NB4 (cell line): ENCODE measurements around the gene FAM161A.

ENCODE experiments used
- DNase-seq: peaks from one replicate; pipeline ENCODE4 v3.0.0; 2010; ENCODE audit warnings: low read depth
- H3K4me3 ChIP-seq: one replicate; pipeline ENCODE4 v1.5.1; 2011; ENCODE audit warnings: mild to moderate bottlenecking, low read depth, low read length, moderate library complexity
- CTCF ChIP-seq: IDR thresholded peaks from one replicate; pipeline ENCODE4 v1.5.1; 2012; ENCODE audit warnings: low read depth, low read length
- MAX ChIP-seq: IDR thresholded peaks from 2 replicates; pipeline ENCODE4 v1.6.1; 2011; ENCODE audit warnings: low read depth, low read length
- MYC ChIP-seq: IDR thresholded peaks from 2 replicates; pipeline ENCODE4 v1.6.1; 2011; ENCODE audit warnings: low read depth, low read length
- POLR2A ChIP-seq: IDR thresholded peaks from 2 replicates; pipeline ENCODE4 v1.6.1; 2011; ENCODE audit warnings: mild to moderate bottlenecking; ENCODE audit not compliant: insufficient read length; ENCODE audit errors: extremely low read depth

Gene FAM161A

GRCh38 chr2:61853847-61854563 lies at the start of gene FAM161A:
FAM161A (minus strand) TSS chr2:61854060; CDS start chr2:61854041, 19 bp downstream.
- peak within 1 kb of the TSS; percentile 98 for H3K4me3 ChIP-seq
- TF ChIP-seq POLR2A (peak; percentile 38), MAX (no peak; the same call in 1 of the 2 replicates), MYC (no peak), CTCF (no peak)
- peak; percentile 92 for DNase-seq

GRCh38 chr2:61900281-61900680 lies 46.4 kb upstream of the FAM161A start:
- H3K4me3 ChIP-seq, result no peak overlapping the region
- no peak for DNase-seq
- TF ChIP-seq CTCF (no peak), MYC (no peak), POLR2A (no peak), MAX (no peak)

- DNase-seq, result peak; percentile 49
- H3K4me3 ChIP-seq, result no peak overlapping the region
- TF ChIP-seq MYC (no peak), CTCF (peak; percentile 52)
Measured at GRCh38 chr2:61898810-61899209, 45.0 kb upstream of the FAM161A start.

- DNase-seq, result peak; percentile 96
- TF ChIP-seq POLR2A (peak; percentile 97), MYC (peak; percentile 91), CTCF (no peak), MAX (peak; percentile 69)
- peak within 1 kb of the TSS; percentile 93 for H3K4me3 ChIP-seq
Measured at GRCh38 chr2:61888267-61889055, 34.6 kb upstream of the FAM161A start, which contains the start of gene CCT4. CCT4 (minus strand) TSS chr2:61888656; CDS start chr2:61888507, 149 bp downstream.

- no peak for TF ChIP-seq MYC
- TF ChIP-seq POLR2A, result no peak
- no peak for TF ChIP-seq CTCF
- no peak for TF ChIP-seq MAX
- peak; percentile 59 for DNase-seq
- H3K4me3 ChIP-seq, result peak overlapping the region; percentile 93
Measured at GRCh38 chr2:61887717-61888266, 33.9 kb upstream of the FAM161A start.
